GM12878 (cell line): ENCODE results near the gene SLC38A9.

Source experiments
- ATF3 ChIP-seq: IDR thresholded peaks from 2 replicates; pipeline ENCODE4 v1.6.1; 2011; ENCODE audit warnings: low read depth, mild to moderate bottlenecking, low read length, moderate library complexity, borderline replicate concordance; ENCODE audit errors: extremely low read depth
- SIX5 ChIP-seq: IDR thresholded peaks from 2 replicates; pipeline ENCODE4 v1.6.1; 2011; ENCODE audit warnings: mild to moderate bottlenecking, low read depth, low read length, moderate library complexity; ENCODE audit not compliant: severe bottlenecking

GRCh38 chr5:55594671-55595070 is 117.5 kb downstream of the SLC38A9 start:
- TF ChIP-seq SIX5 (no peak), ATF3 (no peak)
